Astrocyte (in vitro differentiated cells and primary cell): Measurements from ENCODE around the gene F3. TPM values are rescaled to one million over a fixed set of nuclear protein-coding genes. Genes with fewer than 3 reads are reported as not detected.

Experiments used
- DNase-seq: peaks from one replicate; pipeline ENCODE4 v3.0.0-alpha.2; 2010; ENCODE audit warnings: low read depth
- FAIRE-seq: peaks from 2 replicates; lab custom pipeline; 2011; peaks lifted over from hg19 to GRCh38; lab: Jason Lieb, UNC
- H2AFZ ChIP-seq: 2 replicates; pipeline ENCODE4 v1.6.0; 2012; ENCODE audit warnings: low read depth, low read length, inconsistent platforms
- H3K27ac ChIP-seq: 2 replicates; pipeline ENCODE4 v1.5.1; 2011; ENCODE audit warnings: low read depth, low read length, inconsistent platforms
- H3K27me3 ChIP-seq: 2 replicates; pipeline ENCODE4 v1.6.0; 2011; ENCODE audit warnings: low read length, inconsistent platforms; ENCODE audit not compliant: insufficient read depth
- H3K36me3 ChIP-seq: 2 replicates; pipeline ENCODE4 v1.5.1; 2011; ENCODE audit warnings: low read length, inconsistent platforms; ENCODE audit not compliant: insufficient read depth
- H3K4me1 ChIP-seq: 2 replicates; pipeline ENCODE4 v1.5.1; 2011; ENCODE audit warnings: low read length, inconsistent platforms; ENCODE audit not compliant: insufficient read depth
- H3K4me2 ChIP-seq: 2 replicates; pipeline ENCODE4 v1.6.0; 2012; ENCODE audit warnings: low read length, inconsistent platforms
- H3K4me3 ChIP-seq: 2 replicates; pipeline ENCODE4 v1.5.1; 2011; ENCODE audit warnings: low read depth, mild to moderate bottlenecking, low read length, inconsistent platforms; ENCODE audit not compliant: insufficient read depth
- H3K79me2 ChIP-seq: 2 replicates; pipeline ENCODE4 v1.6.0; 2012; ENCODE audit warnings: mild to moderate bottlenecking, low read length, inconsistent platforms; ENCODE audit not compliant: insufficient read depth
- H3K9ac ChIP-seq: 2 replicates; pipeline ENCODE4 v1.6.0; 2012; ENCODE audit warnings: mild to moderate bottlenecking, low read length, inconsistent platforms
- H3K9me3 ChIP-seq: 2 replicates; pipeline ENCODE4 v1.5.1; 2012; ENCODE audit warnings: low read depth, mild to moderate bottlenecking, low read length, inconsistent platforms; ENCODE audit not compliant: insufficient read depth
- H4K20me1 ChIP-seq: 2 replicates; pipeline ENCODE4 v1.6.0; 2012; ENCODE audit warnings: low read length, inconsistent platforms; ENCODE audit not compliant: insufficient read depth
- H3K27ac Mint-ChIP-seq: one replicate; pipeline ENCODE4 v1.8.0; 2021; ENCODE audit warnings: mild to moderate bottlenecking, mixed read lengths; ENCODE audit not compliant: unreplicated experiment
- H3K27me3 Mint-ChIP-seq: one replicate; pipeline ENCODE4 v1.8.0; 2021; ENCODE audit warnings: low read depth, mixed read lengths; ENCODE audit not compliant: unreplicated experiment
- H3K36me3 Mint-ChIP-seq: one replicate; pipeline ENCODE4 v1.8.0; 2021; ENCODE audit warnings: low read depth, mixed read lengths; ENCODE audit not compliant: unreplicated experiment
- H3K4me1 Mint-ChIP-seq: one replicate; pipeline ENCODE4 v1.8.0; 2021; ENCODE audit warnings: low read depth, mixed read lengths; ENCODE audit not compliant: unreplicated experiment
- H3K4me3 Mint-ChIP-seq: one replicate; pipeline ENCODE4 v1.8.0; 2021; ENCODE audit warnings: mild to moderate bottlenecking, moderate library complexity, mixed read lengths; ENCODE audit not compliant: unreplicated experiment
- H3K9me3 Mint-ChIP-seq: one replicate; pipeline ENCODE4 v1.8.0; 2021; ENCODE audit warnings: mild to moderate bottlenecking, mixed read lengths; ENCODE audit not compliant: unreplicated experiment
- CTCF ChIP-seq: IDR thresholded peaks from 2 replicates; pipeline ENCODE4 v1.5.1; 2011; ENCODE audit warnings: low read depth, mild to moderate bottlenecking, inconsistent platforms, low read length, moderate library complexity; ENCODE audit not compliant: insufficient read depth
- EZH2 ChIP-seq: IDR thresholded peaks from 2 replicates; pipeline ENCODE4 v1.6.1; 2012; ENCODE audit warnings: mild to moderate bottlenecking, low read length, inconsistent platforms; ENCODE audit not compliant: insufficient read depth
- total RNA-seq: library from RNA; stranded (reverse); gene quantifications from 2 replicates; pipeline ENCODE4 v1.2.1, GENCODE V29; 2021

The F3 gene
- total RNA-seq, 1 donor from 2014 or later, result 36.1 TPM

- Histone ChIP-seq H3K9me3 (no peaks in the 10 kb centered on the region), H4K20me1 (no peaks in the 10 kb centered on the region), H2AFZ (no peak overlapping the region), H3K4me2 (no peak overlapping the region), H3K79me2 (no peaks in the 10 kb centered on the region), H3K9ac (no peak overlapping the region), H3K27me3 (no peaks in the 10 kb centered on the region), H3K4me3 (no peak overlapping the region), H3K27ac (no peak overlapping the region), H3K4me1 (no peaks in the 10 kb centered on the region), H3K36me3 (no peaks in the 10 kb centered on the region)
- no peak for FAIRE-seq
- H3K36me3 Mint-ChIP-seq, result no peaks in the 10 kb centered on the region
- H3K4me3 Mint-ChIP-seq, result no peak overlapping the region
- peaks cover 6% of the 10 kb centered on the region for H3K9me3 Mint-ChIP-seq
- DNase-seq, result no peak
- H3K27ac Mint-ChIP-seq, result no peak overlapping the region
- no peak for TF ChIP-seq EZH2
- no peak for TF ChIP-seq CTCF
- peaks cover 5% of the 10 kb centered on the region for H3K4me1 Mint-ChIP-seq
- H3K27me3 Mint-ChIP-seq, result no peaks in the 10 kb centered on the region
These were observed 24.3 kb upstream of the F3 start for GRCh38 chr1:94565901-94566300.

GRCh38 chr1:94562519-94563260, 21.1 kb upstream of the F3 start:
- no peaks in the 10 kb centered on the region for H3K79me2 ChIP-seq
- Mint-ChIP-seq H3K4me3 (no peak overlapping the region), H3K27ac (no peak overlapping the region), H3K9me3 (peaks cover 5% of the 10 kb centered on the region), H3K4me1 (peaks cover 10% of the 10 kb centered on the region), H3K27me3 (no peaks in the 10 kb centered on the region), H3K36me3 (no peaks in the 10 kb centered on the region)
- no peak overlapping the region for H3K9ac ChIP-seq
- H3K4me1 ChIP-seq, result no peaks in the 10 kb centered on the region
- FAIRE-seq, result no peak
- H4K20me1 ChIP-seq, result no peaks in the 10 kb centered on the region
- TF ChIP-seq EZH2 (no peak), CTCF (no peak)
- no peaks in the 10 kb centered on the region for H3K9me3 ChIP-seq
- no peak overlapping the region for H3K4me3 ChIP-seq
- no peak overlapping the region for H3K4me2 ChIP-seq
- H3K27me3 ChIP-seq, result no peaks in the 10 kb centered on the region
- no peak overlapping the region for H2AFZ ChIP-seq
- no peak for DNase-seq
- H3K27ac ChIP-seq, result no peak overlapping the region
- H3K36me3 ChIP-seq, result no peaks in the 10 kb centered on the region

DNA sequence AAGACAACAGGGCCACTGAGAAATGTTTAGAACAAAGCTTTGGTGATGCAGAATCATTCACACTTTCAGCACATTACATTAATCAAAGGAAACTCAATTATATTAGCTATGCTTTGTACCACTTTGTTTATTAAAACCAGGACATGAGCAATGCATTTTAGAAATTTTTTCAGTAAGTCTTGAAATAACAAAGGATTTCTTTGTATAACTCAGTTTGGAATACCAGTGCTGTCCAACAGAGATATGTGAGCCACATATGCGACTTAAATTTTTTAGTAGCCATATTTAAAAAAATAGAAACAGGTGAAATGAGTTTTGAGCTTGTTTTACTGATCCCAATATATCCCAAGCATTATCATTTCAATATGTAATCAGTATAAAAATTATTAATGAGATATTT, 18.8 kb upstream of the F3 start:
- H3K4me3 ChIP-seq, result no peak overlapping the region
- H3K9ac ChIP-seq, result no peak overlapping the region
- DNase-seq (peak; percentile 51), FAIRE-seq (no peak)
- no peak for TF ChIP-seq EZH2
- TF ChIP-seq CTCF, result no peak
- H3K27ac ChIP-seq, result no peak overlapping the region
- no peaks in the 10 kb centered on the region for H4K20me1 ChIP-seq
- H3K36me3 Mint-ChIP-seq, result no peaks in the 10 kb centered on the region
- H3K4me1 ChIP-seq, result no peaks in the 10 kb centered on the region
- H3K27me3 Mint-ChIP-seq, result no peaks in the 10 kb centered on the region
- H3K4me3 Mint-ChIP-seq, result no peak overlapping the region
- H3K36me3 ChIP-seq, result no peaks in the 10 kb centered on the region
- H3K4me1 Mint-ChIP-seq, result peaks cover 10% of the 10 kb centered on the region
- H3K9me3 ChIP-seq, result no peaks in the 10 kb centered on the region
- H3K79me2 ChIP-seq, result no peaks in the 10 kb centered on the region
- H2AFZ ChIP-seq, result no peak overlapping the region
- H3K27ac Mint-ChIP-seq, result no peak overlapping the region
- H3K9me3 Mint-ChIP-seq, result peaks cover 2% of the 10 kb centered on the region
- no peak overlapping the region for H3K4me2 ChIP-seq
- H3K27me3 ChIP-seq, result no peaks in the 10 kb centered on the region
